Measurements from ENCODE around the gene CLDN15.

CLDN15 gene

GRCh38 chr7:101240226-101241014, 2.8 kb upstream of the CLDN15 start:
- Histone ChIP-seq H3K4me1 (ENCODE audit: insufficient read depth, low read length) (peaks cover 10% of the 10 kb centered on the region), H2AFZ (ENCODE audit: low read depth, low read length) (no peak overlapping the region), H3K36me3 (ENCODE audit: insufficient read depth, low read length) (peaks cover 29% of the 10 kb centered on the region), H3K27me3 (ENCODE audit: insufficient read depth, low read length) (no peaks in the 10 kb centered on the region), H3K4me3 (ENCODE audit: low read length) (no peak overlapping the region), H3K9me3 (ENCODE audit: low read length) (no peaks in the 10 kb centered on the region)

DNA sequence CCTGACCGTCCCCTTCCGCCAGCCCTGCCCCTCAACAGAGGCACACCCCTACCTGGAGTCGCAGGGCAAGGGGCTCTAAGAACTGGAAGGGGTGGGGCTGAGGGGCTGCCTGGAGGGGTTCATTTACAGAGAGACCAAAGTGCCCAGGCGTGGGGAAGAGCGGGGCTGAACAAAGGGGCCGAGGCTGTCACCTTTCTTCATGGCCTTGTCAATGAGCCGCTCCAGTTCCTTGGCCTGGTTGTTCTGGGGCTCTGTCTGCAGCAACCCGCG, 2.3 kb upstream of the CLDN15 start:
- H3K9me3 ChIP-seq (ENCODE audit: low read length) = no peaks in the 10 kb centered on the region
- no peak overlapping the region for H2AFZ ChIP-seq (ENCODE audit: low read depth, low read length)
- no peak overlapping the region for H3K4me3 ChIP-seq (ENCODE audit: low read length)
- peaks cover 29% of the 10 kb centered on the region for H3K36me3 ChIP-seq (ENCODE audit: insufficient read depth, low read length)
- no peaks in the 10 kb centered on the region for H3K27me3 ChIP-seq (ENCODE audit: insufficient read depth, low read length)
- H3K4me1 ChIP-seq (ENCODE audit: insufficient read depth, low read length) = peaks cover 7% of the 10 kb centered on the region

- Histone ChIP-seq H3K4me3 (ENCODE audit: low read length) (no peak overlapping the region), H2AFZ (ENCODE audit: low read depth, low read length) (no peak overlapping the region), H3K27me3 (ENCODE audit: insufficient read depth, low read length) (no peaks in the 10 kb centered on the region), H3K9me3 (ENCODE audit: low read length) (no peaks in the 10 kb centered on the region), H3K4me1 (ENCODE audit: insufficient read depth, low read length) (peaks cover 7% of the 10 kb centered on the region), H3K36me3 (ENCODE audit: insufficient read depth, low read length) (peaks cover 29% of the 10 kb centered on the region)
Observed at GRCh38 chr7:101239191-101239950, 1.8 kb upstream of the CLDN15 start.

DNA sequence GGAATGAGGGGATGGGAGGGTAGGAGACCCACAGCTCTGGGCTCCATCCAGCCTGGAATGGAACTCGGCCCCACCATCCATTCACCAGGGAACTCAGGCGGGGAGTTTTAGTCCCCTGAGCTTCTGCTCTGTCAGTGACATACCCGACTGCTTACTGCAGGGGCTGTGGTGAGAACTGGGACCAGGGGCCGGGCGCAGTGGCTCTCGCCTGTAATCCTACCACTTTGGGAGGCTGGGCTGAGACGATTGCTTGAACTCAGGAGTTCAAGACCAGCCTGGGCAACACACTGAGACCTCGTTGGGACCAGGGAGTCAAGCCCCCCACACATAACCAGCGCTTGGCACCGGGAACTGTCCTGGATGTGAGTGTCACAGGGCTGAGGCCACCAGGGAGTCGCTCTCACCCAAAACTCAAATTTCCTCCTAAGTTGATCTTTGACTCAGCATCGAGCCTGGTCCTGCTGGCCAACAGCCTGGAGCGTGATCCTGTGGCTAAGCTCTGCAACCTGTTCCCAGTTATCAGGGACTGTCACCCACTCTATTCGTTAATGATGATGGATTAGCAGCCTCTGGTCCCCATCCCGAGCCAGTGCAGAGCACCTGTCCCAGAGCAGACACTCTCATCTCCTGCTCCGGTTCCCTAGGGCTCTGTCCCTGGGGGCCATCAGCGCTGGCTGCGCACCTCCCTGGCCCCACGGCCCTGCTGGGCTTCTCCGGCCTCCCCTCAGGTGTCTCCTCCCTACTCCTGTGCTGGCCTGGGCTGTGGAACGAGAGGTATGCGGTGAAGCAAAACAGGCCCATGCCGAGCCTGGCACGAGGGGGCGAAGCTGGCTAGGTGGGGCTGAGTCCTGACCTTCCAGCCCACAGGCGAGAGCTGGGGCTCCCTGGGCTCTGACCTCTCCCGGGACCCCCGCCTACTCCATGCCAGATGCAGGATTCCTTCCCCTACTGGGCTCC, 902 bp upstream of the CLDN15 start:
- H3K4me3 ChIP-seq (ENCODE audit: low read length) = no peak overlapping the region
- H3K4me1 ChIP-seq (ENCODE audit: insufficient read depth, low read length) = peaks cover 2% of the 10 kb centered on the region
- no peaks in the 10 kb centered on the region for H3K9me3 ChIP-seq (ENCODE audit: low read length)
- H3K36me3 ChIP-seq (ENCODE audit: insufficient read depth, low read length) = peaks cover 29% of the 10 kb centered on the region
- H3K27me3 ChIP-seq (ENCODE audit: insufficient read depth, low read length) = no peaks in the 10 kb centered on the region
- H2AFZ ChIP-seq (ENCODE audit: low read depth, low read length) = no peak overlapping the region

- Histone ChIP-seq H3K4me3 (ENCODE audit: low read length) (no peak overlapping the region), H2AFZ (ENCODE audit: low read depth, low read length) (no peak overlapping the region), H3K9me3 (ENCODE audit: low read length) (no peaks in the 10 kb centered on the region), H3K27me3 (ENCODE audit: insufficient read depth, low read length) (no peaks in the 10 kb centered on the region), H3K4me1 (ENCODE audit: insufficient read depth, low read length) (no peaks in the 10 kb centered on the region), H3K36me3 (ENCODE audit: insufficient read depth, low read length) (peaks cover 29% of the 10 kb centered on the region)
Observed at GRCh38 chr7:101236292-101236835, 1.2 kb downstream of the CLDN15 start.

- Histone ChIP-seq H3K36me3 (ENCODE audit: insufficient read depth, low read length) (peaks cover 23% of the 10 kb centered on the region), H3K4me1 (ENCODE audit: insufficient read depth, low read length) (no peaks in the 10 kb centered on the region), H3K27me3 (ENCODE audit: insufficient read depth, low read length) (no peaks in the 10 kb centered on the region), H2AFZ (ENCODE audit: low read depth, low read length) (no peak overlapping the region), H3K4me3 (ENCODE audit: low read length) (no peak overlapping the region), H3K9me3 (ENCODE audit: low read length) (no peaks in the 10 kb centered on the region)
Observed at GRCh38 chr7:101235522-101235921, 2.1 kb downstream of the CLDN15 start.

GRCh38 chr7:101235050-101235449, 2.6 kb downstream of the CLDN15 start:
- Histone ChIP-seq H3K4me3 (ENCODE audit: low read length) (no peak overlapping the region), H3K36me3 (ENCODE audit: insufficient read depth, low read length) (peaks cover 18% of the 10 kb centered on the region)

DNA sequence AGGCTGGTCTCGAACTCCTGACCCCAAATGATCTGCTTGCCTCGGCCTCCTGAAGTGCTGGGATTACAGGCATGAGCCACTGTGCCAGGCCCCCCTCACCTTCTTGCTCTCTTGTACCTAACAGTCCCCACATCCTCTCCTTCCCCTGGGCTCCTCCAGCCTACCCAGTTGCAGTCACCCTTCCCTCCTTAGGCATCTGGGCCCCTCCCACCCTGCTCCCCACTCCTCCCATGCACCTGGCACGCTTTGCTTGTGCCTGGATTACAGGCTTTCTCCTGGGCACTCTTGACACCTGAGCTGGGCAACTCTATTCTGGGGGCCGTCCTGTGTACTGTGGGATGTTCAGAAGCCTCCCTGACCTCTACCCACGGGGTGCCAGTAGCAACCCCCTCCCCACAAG, 3.0 kb downstream of the CLDN15 start:
- H3K36me3 ChIP-seq (ENCODE audit: insufficient read depth, low read length) = peaks cover 16% of the 10 kb centered on the region
- no peaks in the 10 kb centered on the region for H3K9me3 ChIP-seq (ENCODE audit: low read length)
- H3K4me1 ChIP-seq (ENCODE audit: insufficient read depth, low read length) = no peaks in the 10 kb centered on the region
- no peaks in the 10 kb centered on the region for H3K27me3 ChIP-seq (ENCODE audit: insufficient read depth, low read length)
- no peak overlapping the region for H3K4me3 ChIP-seq (ENCODE audit: low read length)
- no peak overlapping the region for H2AFZ ChIP-seq (ENCODE audit: low read depth, low read length)

More at GRCh38 chr7:101235050-101235449, 2.6 kb downstream of the CLDN15 start:
- Histone ChIP-seq H2AFZ (ENCODE audit: low read depth, low read length) (no peak overlapping the region), H3K27me3 (ENCODE audit: insufficient read depth, low read length) (no peaks in the 10 kb centered on the region), H3K9me3 (ENCODE audit: low read length) (no peaks in the 10 kb centered on the region), H3K4me1 (ENCODE audit: insufficient read depth, low read length) (no peaks in the 10 kb centered on the region)

GRCh38 chr7:101233907-101234547, 3.6 kb downstream of the CLDN15 start:
- H3K36me3 ChIP-seq (ENCODE audit: insufficient read depth, low read length) = peaks cover 9% of the 10 kb centered on the region
- no peak overlapping the region for H2AFZ ChIP-seq (ENCODE audit: low read depth, low read length)
- H3K27me3 ChIP-seq (ENCODE audit: insufficient read depth, low read length) = no peaks in the 10 kb centered on the region
- H3K9me3 ChIP-seq (ENCODE audit: low read length) = no peaks in the 10 kb centered on the region
- no peak overlapping the region for H3K4me3 ChIP-seq (ENCODE audit: low read length)
- H3K4me1 ChIP-seq (ENCODE audit: insufficient read depth, low read length) = no peaks in the 10 kb centered on the region

DNA sequence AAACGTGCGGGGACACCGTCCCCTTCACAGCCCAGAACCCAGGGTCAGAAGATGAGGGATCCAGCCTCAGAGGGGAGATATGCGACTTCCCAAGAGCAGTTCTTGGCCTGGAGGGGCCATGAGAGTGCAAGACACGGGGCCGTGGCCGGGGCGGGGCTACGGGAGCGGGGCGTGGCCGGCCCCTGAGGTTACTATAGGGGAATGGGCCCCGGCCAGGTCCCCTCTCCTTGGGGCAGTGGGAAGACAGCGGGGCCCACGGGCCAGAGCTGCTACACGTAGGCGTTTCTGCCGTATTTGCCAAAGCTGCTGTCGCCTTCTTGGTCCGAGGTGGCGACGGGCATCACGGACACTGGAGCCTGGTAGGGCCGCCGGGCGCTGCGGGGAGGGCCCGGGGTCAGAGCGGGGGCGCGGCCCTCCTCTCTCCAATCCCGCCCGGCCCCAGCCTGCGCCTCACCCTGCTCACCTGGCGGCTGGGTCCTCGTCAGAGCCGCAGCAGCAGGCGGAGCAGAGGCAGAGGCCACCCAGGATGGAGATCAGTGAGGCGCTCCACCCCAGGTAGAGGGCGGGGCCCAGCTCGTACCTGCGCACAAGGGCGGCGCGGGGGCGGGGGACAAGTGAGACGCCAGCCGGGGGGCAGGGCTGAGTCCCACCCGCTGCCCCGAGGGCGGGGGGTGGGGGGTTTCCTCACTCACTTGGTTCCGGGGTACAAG, 5.3 kb downstream of the CLDN15 start:
- H3K27me3 ChIP-seq (ENCODE audit: insufficient read depth, low read length) = no peaks in the 10 kb centered on the region
- no peaks in the 10 kb centered on the region for H3K9me3 ChIP-seq (ENCODE audit: low read length)
- no peak overlapping the region for H3K4me3 ChIP-seq (ENCODE audit: low read length)
- H3K4me1 ChIP-seq (ENCODE audit: insufficient read depth, low read length) = no peaks in the 10 kb centered on the region
- H3K36me3 ChIP-seq (ENCODE audit: insufficient read depth, low read length) = peaks cover 5% of the 10 kb centered on the region
- H2AFZ ChIP-seq (ENCODE audit: low read depth, low read length) = no peak overlapping the region

GRCh38 chr7:101231644-101232043, 6.0 kb downstream of the CLDN15 start:
- Histone ChIP-seq H3K4me3 (ENCODE audit: low read length) (no peak overlapping the region), H3K27me3 (ENCODE audit: insufficient read depth, low read length) (no peaks in the 10 kb centered on the region), H3K9me3 (ENCODE audit: low read length) (no peaks in the 10 kb centered on the region), H3K4me1 (ENCODE audit: insufficient read depth, low read length) (no peaks in the 10 kb centered on the region), H2AFZ (ENCODE audit: low read depth, low read length) (no peak overlapping the region), H3K36me3 (ENCODE audit: insufficient read depth, low read length) (peaks cover 7% of the 10 kb centered on the region)

- Histone ChIP-seq H2AFZ (ENCODE audit: low read depth, low read length) (no peak overlapping the region), H3K36me3 (ENCODE audit: insufficient read depth, low read length) (peaks cover 31% of the 10 kb centered on the region)
Observed at GRCh38 chr7:101226721-101227120, 10.9 kb downstream of the CLDN15 start.

More at GRCh38 chr7:101226721-101227120, 10.9 kb downstream of the CLDN15 start:
- Histone ChIP-seq H3K9me3 (ENCODE audit: low read length) (no peaks in the 10 kb centered on the region), H3K4me1 (ENCODE audit: insufficient read depth, low read length) (no peaks in the 10 kb centered on the region), H3K27me3 (ENCODE audit: insufficient read depth, low read length) (no peaks in the 10 kb centered on the region), H3K4me3 (ENCODE audit: low read length) (no peak overlapping the region)

Data from neuron (in vitro differentiated cells).